Measurements from ENCODE around the gene STX2.
A peak's percentile ranks its signal among the peaks of the same experiment; 100 is the strongest.

The STX2 gene

DNA sequence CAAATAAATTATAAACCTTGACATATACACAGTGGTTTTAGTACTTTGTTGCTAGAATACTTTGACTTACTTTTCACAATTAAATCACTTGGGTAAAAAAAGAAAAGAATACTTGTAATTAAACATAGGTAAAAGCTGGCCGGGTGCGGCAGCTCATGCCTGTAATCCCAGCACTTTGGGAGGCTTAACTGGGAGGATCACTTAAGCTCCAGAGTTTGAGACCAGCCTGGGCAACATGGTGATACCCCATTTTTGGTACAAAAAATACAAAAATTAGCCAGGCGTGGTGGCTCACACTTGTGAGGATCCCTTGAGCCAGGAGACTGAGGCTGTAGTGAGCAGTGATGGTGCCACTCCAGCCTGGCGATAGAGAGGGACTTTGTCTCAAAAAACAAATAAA is 7.8 kb downstream of the STX2 start:
- DNase-seq (ENCODE audit: low spot score) = no peak

DNA sequence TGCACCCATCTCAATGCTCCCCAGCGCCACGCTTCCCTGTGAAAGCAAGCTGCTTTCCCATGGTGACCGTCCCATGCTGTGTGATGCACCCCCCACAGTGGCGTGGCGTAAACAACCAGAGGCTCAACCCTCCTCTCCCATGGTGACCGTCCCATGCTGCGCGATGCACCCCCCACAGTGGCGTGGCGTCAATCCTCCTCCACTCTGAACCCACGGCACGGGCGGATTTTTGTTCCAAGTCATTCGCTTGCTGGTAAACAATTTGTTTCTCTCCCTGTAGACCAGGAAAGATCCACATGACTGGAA is 8.9 kb downstream of the STX2 start:
- no peak for DNase-seq (ENCODE audit: low spot score)

DNA sequence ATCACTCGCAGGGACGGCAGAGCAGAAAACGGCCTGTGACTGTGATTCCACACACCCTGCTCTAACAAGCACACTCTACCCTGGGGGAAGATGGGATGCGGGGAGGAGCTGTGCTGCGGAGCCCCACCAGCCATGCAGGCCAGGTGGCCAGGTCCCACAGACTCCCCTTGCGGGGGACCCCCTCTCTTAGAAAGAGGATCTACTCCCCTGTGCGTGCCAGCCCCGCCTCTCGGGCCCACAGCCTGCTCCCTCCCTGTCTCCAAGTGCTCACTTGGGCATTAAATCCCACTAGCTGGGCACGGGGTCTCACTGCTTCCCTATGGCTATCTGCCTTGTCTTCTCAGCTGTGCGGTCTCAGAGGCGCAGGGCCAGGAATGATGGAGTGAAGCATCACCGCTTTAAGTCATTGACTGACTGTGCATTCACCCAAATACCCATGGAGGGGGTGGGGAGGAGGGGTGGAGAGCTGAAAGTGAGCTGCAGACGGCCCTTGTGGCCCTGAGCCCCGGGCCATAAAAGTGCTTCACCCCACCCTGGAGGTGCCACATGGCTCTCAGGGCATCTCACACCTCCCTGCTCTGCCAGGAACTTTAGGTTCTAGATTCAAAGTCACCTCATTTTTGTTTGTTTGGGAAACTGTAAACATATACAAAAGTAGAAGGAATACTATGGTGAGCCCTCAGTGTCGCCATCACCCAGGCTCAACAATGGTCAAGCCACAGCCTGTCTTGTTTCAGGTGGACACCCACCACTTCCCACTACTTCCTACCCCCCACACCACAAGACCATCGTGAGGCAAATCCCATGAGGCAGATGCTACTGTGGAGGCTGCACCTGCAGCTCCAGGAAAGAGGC is 9.4 kb downstream of the STX2 start:
- DNase-seq (ENCODE audit: low spot score) = no peak

- DNase-seq (ENCODE audit: low spot score) = no peak
These were observed 10.2 kb downstream of the STX2 start for GRCh38 chr12:130828895-130829294.

GRCh38 chr12:130827432-130827831 is 11.6 kb downstream of the STX2 start:
- no peak for DNase-seq (ENCODE audit: low spot score)

DNA sequence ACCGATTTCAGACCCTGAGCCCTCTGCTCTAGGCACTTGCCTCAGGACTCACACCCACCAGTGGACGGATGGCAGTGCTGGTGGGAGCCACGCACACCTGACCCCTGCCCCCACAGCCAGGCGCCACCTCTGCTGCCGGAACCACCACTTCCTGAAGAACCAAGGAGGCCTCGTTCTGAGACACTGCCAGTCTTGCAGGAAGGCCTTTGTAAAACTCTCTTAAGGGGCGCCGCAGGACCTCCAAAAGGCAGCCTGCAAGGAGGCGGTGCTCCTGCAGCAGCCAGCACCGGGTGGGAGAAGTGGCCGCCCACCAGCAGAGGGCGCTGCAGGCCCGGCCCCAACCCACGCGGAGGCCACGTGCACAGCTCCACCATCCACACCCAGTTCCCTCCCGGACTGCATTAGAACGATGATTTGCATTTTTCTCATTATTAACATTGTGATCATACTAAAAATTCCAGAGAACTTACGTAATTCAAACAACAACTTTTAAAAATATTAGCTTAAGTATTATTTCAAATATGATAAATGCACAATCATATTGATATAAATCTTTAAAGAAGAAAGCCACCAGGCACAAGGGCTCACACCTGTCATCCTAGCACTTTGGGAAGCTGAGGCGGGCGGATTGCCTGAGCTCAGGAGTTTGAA is 12.8 kb downstream of the STX2 start:
- DNase-seq (ENCODE audit: low spot score) = peak; percentile 9

GRCh38 chr12:130825771-130826150 is 13.3 kb downstream of the STX2 start:
- no peak for DNase-seq (ENCODE audit: low spot score)

- DNase-seq (ENCODE audit: low spot score) = no peak
These were observed 19.4 kb downstream of the STX2 start for GRCh38 chr12:130819681-130820080.

- peak; percentile 78 for DNase-seq (ENCODE audit: low spot score)
These were observed 20.1 kb downstream of the STX2 start for GRCh38 chr12:130818635-130819576.

- DNase-seq (ENCODE audit: low spot score) = no peak
These were observed 20.8 kb downstream of the STX2 start for GRCh38 chr12:130818272-130818634.

GRCh38 chr12:130817804-130818203 is 21.2 kb downstream of the STX2 start:
- DNase-seq (ENCODE audit: low spot score) = no peak

DNA sequence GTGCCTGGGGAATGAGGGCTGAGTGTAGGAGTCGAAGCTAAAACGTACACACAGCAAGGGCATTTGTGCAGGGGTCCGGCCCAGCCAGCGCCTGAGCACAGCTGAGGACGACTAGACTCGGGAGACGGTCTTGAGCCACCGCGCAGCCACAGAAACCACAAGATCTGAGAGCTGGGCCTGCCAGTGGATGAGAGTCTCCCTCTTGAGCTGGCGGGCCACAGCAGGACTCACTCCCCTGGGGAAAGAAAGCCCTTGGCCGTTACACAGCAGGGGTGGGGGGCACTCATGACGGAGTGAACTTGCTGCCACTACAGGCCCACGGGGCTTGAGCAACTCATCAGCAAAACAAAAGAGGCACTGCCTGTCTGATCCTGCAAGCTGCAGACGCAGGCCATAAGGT is 23.0 kb downstream of the STX2 start:
- no peak for DNase-seq (ENCODE audit: low spot score)

GRCh38 chr12:130815028-130815741 is 23.9 kb downstream of the STX2 start:
- no peak for DNase-seq (ENCODE audit: low spot score)

GRCh38 chr12:130813949-130814348 is 25.1 kb downstream of the STX2 start:
- no peak for DNase-seq (ENCODE audit: low spot score)

GRCh38 chr12:130813436-130813835 is 25.6 kb downstream of the STX2 start:
- no peak for DNase-seq (ENCODE audit: low spot score)

DNA sequence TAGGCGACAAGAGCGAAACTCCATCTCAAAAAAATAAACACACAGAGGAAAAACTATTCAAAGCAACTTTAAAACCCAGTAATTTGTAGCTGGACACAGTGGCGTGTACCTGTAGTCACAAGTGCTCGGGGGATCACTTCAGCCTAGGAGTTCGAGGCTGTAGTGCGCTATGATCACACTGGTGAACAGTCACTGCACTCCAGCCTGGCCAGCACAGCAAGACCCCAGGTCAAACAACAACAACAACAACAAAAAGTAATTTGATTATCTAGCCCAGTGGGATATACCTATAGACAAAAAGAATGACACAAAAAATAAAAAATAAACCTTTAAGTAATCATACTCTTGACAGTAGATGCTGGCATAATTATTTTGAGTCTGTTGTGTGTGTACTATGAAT is 29.3 kb downstream of the STX2 start:
- no peak for DNase-seq (ENCODE audit: low spot score)

- no peak for DNase-seq (ENCODE audit: low spot score)
These were observed 31.7 kb downstream of the STX2 start for GRCh38 chr12:130807309-130807708.

- no peak for DNase-seq (ENCODE audit: low spot score)
These were observed 32.5 kb downstream of the STX2 start for GRCh38 chr12:130806574-130806973.

DNA sequence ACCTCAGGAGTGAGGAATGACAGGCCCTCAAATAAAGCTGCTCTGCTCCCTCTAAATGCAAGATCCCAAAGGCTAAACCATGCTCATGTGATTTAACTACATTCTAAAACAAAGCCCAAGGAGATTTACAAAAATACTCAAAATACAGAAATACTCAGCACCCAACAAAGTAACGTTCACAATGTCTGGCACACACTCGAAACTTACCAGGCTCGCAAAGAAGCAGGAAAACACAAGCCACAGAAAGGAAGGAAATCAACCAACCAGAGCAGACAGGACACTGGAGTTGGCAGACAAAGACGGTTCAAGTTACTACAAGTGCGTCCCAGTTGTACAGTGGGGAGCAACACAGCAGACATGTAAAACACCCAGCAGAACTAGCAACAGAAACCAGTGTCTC is 33.4 kb downstream of the STX2 start:
- DNase-seq (ENCODE audit: low spot score) = no peak

- DNase-seq (ENCODE audit: low spot score) = no peak
These were observed 34.8 kb downstream of the STX2 start for GRCh38 chr12:130804216-130804615.

DNA sequence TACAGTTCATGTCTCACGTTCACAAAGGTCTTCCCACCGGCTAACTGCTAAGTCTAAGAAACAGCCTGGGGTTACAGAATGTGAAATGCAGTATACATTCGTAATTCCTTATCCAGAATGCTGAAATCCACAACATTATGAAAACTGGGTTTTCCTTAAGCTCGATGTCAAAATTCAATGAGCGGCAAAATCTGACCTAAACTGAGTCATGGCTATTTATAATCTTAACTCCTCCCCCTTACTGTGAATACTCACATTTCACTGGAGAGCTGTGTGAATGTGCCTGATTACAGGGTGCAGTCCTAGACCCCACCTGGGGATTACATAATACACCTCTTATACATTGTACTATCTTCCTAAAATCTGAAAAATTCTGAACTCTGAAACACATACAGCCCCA is 35.3 kb downstream of the STX2 start:
- no peak for DNase-seq (ENCODE audit: low spot score)

GRCh38 chr12:130800312-130800711 is 38.7 kb downstream of the STX2 start:
- DNase-seq (ENCODE audit: low spot score) = no peak

Measured in LoVo (cell line).